Colonic mucosa (tissue), 4 donors: ENCODE measurements around the gene HS1BP3. TPM values are rescaled to one million over a fixed set of nuclear protein-coding genes. Genes with fewer than 3 reads are reported as not detected.

Experiments
- DNase-seq: peaks from one replicate; pipeline ENCODE4 v3.0.0-alpha.2; 2020
- H3K27ac ChIP-seq: fragments of 200-600 bp; one replicate; pipeline ENCODE4 v1.8.0; 2021
- H3K27me3 ChIP-seq: fragments of 200-600 bp; one replicate; pipeline ENCODE4 v1.8.0; 2021
- H3K36me3 ChIP-seq: fragments of 200-600 bp; one replicate; pipeline ENCODE4 v1.8.0; 2021
- H3K4me1 ChIP-seq: fragments of 200-600 bp; one replicate; pipeline ENCODE4 v1.8.0; 2021; ENCODE audit warnings: mild to moderate bottlenecking
- H3K4me3 ChIP-seq: fragments of 200-600 bp; one replicate; pipeline ENCODE4 v1.8.0; 2021
- H3K9ac ChIP-seq, 2 donors: one replicate each; pipeline ENCODE4 v1.7.0; 2013; ENCODE audit warnings: control low read depth in 2 of 2, low read depth in 2 of 2, low read length in 2 of 2
- H3K9me3 ChIP-seq: fragments of 200-600 bp; one replicate; pipeline ENCODE4 v1.8.0; 2021
- CTCF ChIP-seq: fragments of 200-600 bp; IDR thresholded peaks from one replicate; pipeline ENCODE4 v1.8.0; 2022; ENCODE audit warnings: antibody characterized with exemption, mild to moderate bottlenecking
- intact Hi-C: fragments of 100-400 bp; cut with DNase I; formaldehyde crosslinking; loops from one replicate; pipeline ENCODE4 v1.14.1; 2022
- total RNA-seq, 2 donors: library from RNA; stranded (reverse); fragmentation: NEBNext Ultra II Directional in 1 of 2; extraction: Animal tissue kit (Norgen Biotek cat#: 25700) in 1 of 2; gene quantifications; one replicate each; pipeline ENCODE4 v1.2.1, GENCODE V29; 2021
- donor health status: healthy.
- donor health status: DM: no; HTN: no; CAD: no.
- donor health status: DM: no; HTN: no; CAD: no.

Gene HS1BP3
- total RNA-seq, 2 donors from 2014 or later: 21.2 to 21.5 TPM

GRCh38 chr2:20606198-20606597 is 44.7 kb downstream of the HS1BP3 start:
- DNase-seq: no peak
- TF ChIP-seq CTCF: no peak
- no peak overlapping the region for H3K4me3 ChIP-seq
- H3K9ac ChIP-seq: no peak overlapping the region
- intact Hi-C loops: no loop called here
- H3K36me3 ChIP-seq: no peaks in the 10 kb centered on the region
- no peak overlapping the region for H3K27ac ChIP-seq
- no peaks in the 10 kb centered on the region for H3K27me3 ChIP-seq
- H3K9me3 ChIP-seq: no peaks in the 10 kb centered on the region
- no peaks in the 10 kb centered on the region for H3K4me1 ChIP-seq

- TF ChIP-seq CTCF: no peak
- H3K27ac ChIP-seq: no peak overlapping the region
- no peak overlapping the region for H3K4me3 ChIP-seq
- no peak for DNase-seq
- H3K9me3 ChIP-seq: no peaks in the 10 kb centered on the region
- no peaks in the 10 kb centered on the region for H3K27me3 ChIP-seq
- no peaks in the 10 kb centered on the region for H3K36me3 ChIP-seq
- H3K4me1 ChIP-seq: no peaks in the 10 kb centered on the region
- intact Hi-C loops: no loop called here
- H3K9ac ChIP-seq: no peak overlapping the region
Observed at GRCh38 chr2:20604951-20605381, 45.9 kb downstream of the HS1BP3 start.

- no peaks in the 10 kb centered on the region for H3K36me3 ChIP-seq
- TF ChIP-seq CTCF: no peak
- no peak for DNase-seq
- no peak overlapping the region for H3K27ac ChIP-seq
- no peak overlapping the region for H3K4me3 ChIP-seq
- no peaks in the 10 kb centered on the region for H3K27me3 ChIP-seq
- no peaks in the 10 kb centered on the region for H3K4me1 ChIP-seq
- H3K9ac ChIP-seq: no peak overlapping the region
- no peaks in the 10 kb centered on the region for H3K9me3 ChIP-seq
- intact Hi-C loops: no loop called here
Observed at GRCh38 chr2:20604401-20604911, 46.4 kb downstream of the HS1BP3 start.

GRCh38 chr2:20603791-20604190 is 47.1 kb downstream of the HS1BP3 start:
- no peaks in the 10 kb centered on the region for H3K4me1 ChIP-seq
- TF ChIP-seq CTCF: no peak
- H3K4me3 ChIP-seq: no peak overlapping the region
- no peaks in the 10 kb centered on the region for H3K36me3 ChIP-seq
- intact Hi-C loops: no loop called here
- H3K27me3 ChIP-seq: no peaks in the 10 kb centered on the region
- no peak overlapping the region for H3K27ac ChIP-seq
- H3K9ac ChIP-seq: no peak overlapping the region
- no peak for DNase-seq
- H3K9me3 ChIP-seq: no peaks in the 10 kb centered on the region

GRCh38 chr2:20602803-20603202 is 48.1 kb downstream of the HS1BP3 start:
- Histone ChIP-seq H3K27ac (no peak overlapping the region), H3K9me3 (no peaks in the 10 kb centered on the region), H3K36me3 (no peaks in the 10 kb centered on the region), H3K4me1 (no peaks in the 10 kb centered on the region), H3K27me3 (no peaks in the 10 kb centered on the region), H3K4me3 (no peak overlapping the region), H3K9ac (no peak overlapping the region)
- TF ChIP-seq CTCF: no peak
- DNase-seq: no peak
- intact Hi-C loops: no loop called here
